Thyroid gland (tissue), 4 donors: Measurements from ENCODE around the gene GOLT1B. TPM values are rescaled to one million over a fixed set of nuclear protein-coding genes. Genes with fewer than 3 reads are reported as not detected.

Source experiments
- DNase-seq, 2 donors: peaks; one replicate each; pipeline ENCODE4 v3.0.0-alpha.2; 2019
- H3K27ac ChIP-seq, 3 donors: fragments of 200-600 bp; sonication (generic); 1 replicate in 2 of 3; 2 replicates in 1 of 3; pipeline ENCODE4 v1.5.1; 2016 to 2019; ENCODE audit warnings: mild to moderate bottlenecking in 1 of 3, moderate library complexity in 1 of 3
- H3K27me3 ChIP-seq: fragments of 200-600 bp; sonication (generic); one replicate; pipeline ENCODE4 v1.5.1; 2019
- H3K36me3 ChIP-seq, 2 donors: fragments of 200-600 bp; sonication (generic); one replicate each; pipeline ENCODE4 v1.5.1; 2016 to 2019
- H3K4me1 ChIP-seq, 2 donors: fragments of 200-600 bp; sonication (generic); one replicate each; pipeline ENCODE4 v1.5.1; 2017 to 2019
- H3K4me3 ChIP-seq, 3 donors: fragments of 200-600 bp; sonication (generic); replicated peaks in 1 of 3; 1 replicate in 2 of 3; 2 replicates in 1 of 3; pipeline ENCODE4 v1.5.1; 2016; ENCODE audit warnings: mild to moderate bottlenecking in 1 of 3
- H3K9me3 ChIP-seq: fragments of 200-600 bp; sonication (generic); one replicate; pipeline ENCODE4 v1.5.1; 2017
- POLR2A ChIP-seq, 2 donors: fragments of 450-650 bp; IDR thresholded peaks; one replicate each; pipeline ENCODE4 v1.6.1; 2017; ENCODE audit warnings: antibody characterized with exemption in 2 of 2, mild to moderate bottlenecking in 2 of 2, moderate library complexity in 1 of 2
- WGBS, 2 donors: methylation state at CpG; one replicate each; pipeline ENCODE4 v1.1.5; 2017; 5-methylcytosine and 5-hydroxymethylcytosine counted together
- intact Hi-C: fragments of 100-400 bp; cut with DNase I; formaldehyde crosslinking; loops from one replicate; pipeline ENCODE4 v1.15.1; 2023
- total RNA-seq, 4 donors: library from RNA; depleted of rRNA; stranded (reverse); fragments of >200 nt; gene quantifications; one replicate each; pipeline ENCODE4 v1.2.3, GENCODE V29; 2016
- TF ChIP-seq, protein P1 (sequence below), 6 experiments: fragments of 200-600 bp in 3 of 6; fragments of 450-650 bp in 3 of 6; sonication (generic) in 3 of 6; IDR thresholded peaks; one replicate each; pipeline ENCODE4 v1.5.1; 2016 to 2019; ENCODE audit warnings: antibody characterized with exemption in 6 of 6, mild to moderate bottlenecking in 2 of 6, inconsistent platforms in 1 of 6, moderate library complexity in 1 of 6

Gene GOLT1B
- total RNA-seq, 4 donors from 2014 or later, result 22.5 to 108 (median 40.1) TPM

GRCh38 chr12:21483531-21483930 is 18.1 kb upstream of the GOLT1B start:
- TF ChIP-seq, protein P1, sequence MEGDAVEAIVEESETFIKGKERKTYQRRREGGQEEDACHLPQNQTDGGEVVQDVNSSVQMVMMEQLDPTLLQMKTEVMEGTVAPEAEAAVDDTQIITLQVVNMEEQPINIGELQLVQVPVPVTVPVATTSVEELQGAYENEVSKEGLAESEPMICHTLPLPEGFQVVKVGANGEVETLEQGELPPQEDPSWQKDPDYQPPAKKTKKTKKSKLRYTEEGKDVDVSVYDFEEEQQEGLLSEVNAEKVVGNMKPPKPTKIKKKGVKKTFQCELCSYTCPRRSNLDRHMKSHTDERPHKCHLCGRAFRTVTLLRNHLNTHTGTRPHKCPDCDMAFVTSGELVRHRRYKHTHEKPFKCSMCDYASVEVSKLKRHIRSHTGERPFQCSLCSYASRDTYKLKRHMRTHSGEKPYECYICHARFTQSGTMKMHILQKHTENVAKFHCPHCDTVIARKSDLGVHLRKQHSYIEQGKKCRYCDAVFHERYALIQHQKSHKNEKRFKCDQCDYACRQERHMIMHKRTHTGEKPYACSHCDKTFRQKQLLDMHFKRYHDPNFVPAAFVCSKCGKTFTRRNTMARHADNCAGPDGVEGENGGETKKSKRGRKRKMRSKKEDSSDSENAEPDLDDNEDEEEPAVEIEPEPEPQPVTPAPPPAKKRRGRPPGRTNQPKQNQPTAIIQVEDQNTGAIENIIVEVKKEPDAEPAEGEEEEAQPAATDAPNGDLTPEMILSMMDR (IDR thresholded peaks at IDR 0.05), result no peak
- no peak for TF ChIP-seq POLR2A (IDR thresholded peaks at IDR 0.05)
- H3K36me3 ChIP-seq, result peaks cover 10 to 24% of the 10 kb centered on the region in 2 donors

DNA sequence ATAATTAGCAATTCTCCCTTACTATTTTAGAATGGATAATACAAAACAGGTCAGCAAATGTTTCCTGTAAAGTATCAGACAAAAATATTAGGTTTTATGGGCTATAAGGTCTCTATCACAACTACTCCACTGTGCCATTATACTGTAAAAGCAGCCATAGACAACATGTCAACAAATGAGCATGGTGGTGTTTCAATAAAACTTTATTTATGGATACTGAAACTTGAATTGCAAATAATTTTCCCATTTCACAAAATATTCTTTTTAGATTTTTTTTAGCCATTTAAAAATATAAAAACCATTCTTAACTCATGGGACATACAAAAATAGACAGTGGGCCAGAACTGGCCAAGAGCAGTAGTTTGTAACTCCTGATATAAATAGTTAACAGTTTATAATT is 15.6 kb upstream of the GOLT1B start:
- no peak for TF ChIP-seq POLR2A (IDR thresholded peaks at IDR 0.05)
- TF ChIP-seq, protein P1 (IDR thresholded peaks at IDR 0.05), result no peak

More at GRCh38 chr12:21483531-21483930, 18.1 kb upstream of the GOLT1B start:
- WGBS, 2 donors, result 90 to 94% methylated on average over 3 of the region's 3 CpGs
- no peaks in the 10 kb centered on the region for H3K4me1 ChIP-seq
- H3K9me3 ChIP-seq, result no peaks in the 10 kb centered on the region
- H3K4me3 ChIP-seq, result no peak overlapping the region
- DNase-seq, result no peak
- no peaks in the 10 kb centered on the region for H3K27me3 ChIP-seq
- no peak overlapping the region for H3K27ac ChIP-seq
- intact Hi-C loops, result no loop called here

GRCh38 chr12:21499765-21500164 is 1.8 kb upstream of the GOLT1B start:
- peaks cover 8 to 17% of the 10 kb centered on the region in 2 donors for H3K36me3 ChIP-seq
- WGBS, 2 donors, result 84 to 87% methylated on average over 2 of the region's 2 CpGs
- H3K9me3 ChIP-seq, result no peaks in the 10 kb centered on the region
- intact Hi-C loops, result no loop called here
- no peak for DNase-seq
- H3K4me1 ChIP-seq, result peaks cover 13 to 35% of the 10 kb centered on the region in 2 donors
- H3K4me3 ChIP-seq, result no peak overlapping the region
- no peak overlapping the region for H3K27ac ChIP-seq
- TF ChIP-seq, protein P1 (IDR thresholded peaks at IDR 0.05), result no peak
- TF ChIP-seq POLR2A (IDR thresholded peaks at IDR 0.05), result no peak
- no peaks in the 10 kb centered on the region for H3K27me3 ChIP-seq

More for the DNA sequence above, 15.6 kb upstream of the GOLT1B start:
- H3K9me3 ChIP-seq, result no peaks in the 10 kb centered on the region
- H3K4me3 ChIP-seq, result no peak overlapping the region
- H3K27ac ChIP-seq, result no peak overlapping the region
- peaks cover 10 to 16% of the 10 kb centered on the region in 2 donors for H3K36me3 ChIP-seq
- intact Hi-C loops, result no loop called here
- H3K4me1 ChIP-seq, result no peaks in the 10 kb centered on the region
- no peaks in the 10 kb centered on the region for H3K27me3 ChIP-seq
- no peak for DNase-seq

DNA sequence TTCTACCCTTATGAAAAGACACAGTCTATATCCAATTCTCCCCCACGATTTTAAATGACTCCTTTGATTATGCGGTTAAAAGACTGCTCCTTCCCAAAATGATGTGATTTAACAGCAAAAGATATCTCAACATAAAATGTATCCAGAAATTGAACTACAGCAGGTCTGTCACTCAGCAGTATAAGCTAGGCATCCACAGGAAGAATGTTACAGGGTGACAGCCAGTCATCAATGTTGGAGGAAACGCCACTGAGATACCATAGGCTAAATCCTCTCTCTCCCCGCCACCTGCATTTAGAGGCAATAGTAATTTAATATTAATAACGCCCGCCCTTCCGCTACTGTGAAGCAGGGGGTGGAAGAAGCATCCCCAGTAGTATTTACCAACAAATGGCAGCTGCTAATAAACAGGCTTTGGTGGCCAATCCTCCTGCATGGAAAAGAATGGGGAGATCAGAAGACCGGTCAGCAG is 767 bp upstream of the GOLT1B start:
- peaks cover 13 to 39% of the 10 kb centered on the region in 2 donors for H3K4me1 ChIP-seq
- intact Hi-C loops, result no loop called here
- 12 to 14% methylated on average over 8 of the region's 8 CpGs for WGBS, 2 donors
- H3K27ac ChIP-seq, result peak overlapping the region in 2 of 3 donors; percentile 46 to 51
- H3K27me3 ChIP-seq, result no peaks in the 10 kb centered on the region
- H3K9me3 ChIP-seq, result no peaks in the 10 kb centered on the region
- TF ChIP-seq, protein P1 (IDR thresholded peaks at IDR 0.05), result no peak
- TF ChIP-seq POLR2A (IDR thresholded peaks at IDR 0.05), result no peak
- H3K4me3 ChIP-seq, result peak overlapping the region; percentile 23 to 89 (median 36)
- peaks cover 8 to 17% of the 10 kb centered on the region in 2 donors for H3K36me3 ChIP-seq
- no peak for DNase-seq

DNA sequence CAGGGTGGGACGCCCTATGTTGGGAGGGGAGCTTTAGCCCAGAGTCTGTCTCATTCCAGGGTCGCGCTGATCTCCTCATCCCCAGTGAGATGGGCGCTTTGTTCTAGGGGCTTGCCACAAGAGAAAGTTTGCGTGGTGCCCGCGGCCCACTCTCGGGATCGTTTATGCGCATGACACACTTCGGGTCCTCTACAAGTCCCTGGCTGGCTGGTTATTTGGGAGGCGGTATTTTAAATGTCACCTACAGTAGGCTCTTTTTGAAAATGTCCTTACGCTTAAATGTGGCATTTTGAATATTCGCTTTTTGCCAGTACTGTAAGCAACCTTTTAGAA is 541 bp downstream of the GOLT1B start:
- peaks cover 0 to 11% of the 10 kb centered on the region in 2 donors for H3K36me3 ChIP-seq
- TF ChIP-seq, protein P1 (IDR thresholded peaks at IDR 0.05), result no peak
- no peak for TF ChIP-seq POLR2A (IDR thresholded peaks at IDR 0.05)
- H3K27me3 ChIP-seq, result no peaks in the 10 kb centered on the region
- DNase-seq, result peak; percentile 42 to 44
- peak overlapping the region; percentile 85 to 97 (median 89) for H3K4me3 ChIP-seq
- 0% methylated on average over 10 to 13 of the region's 14 CpGs for WGBS, 2 donors
- peak overlapping the region; percentile 58 to 78 (median 77) for H3K27ac ChIP-seq
- intact Hi-C loops, result no loop called here
- H3K4me1 ChIP-seq, result peaks cover 13 to 39% of the 10 kb centered on the region in 2 donors
- no peaks in the 10 kb centered on the region for H3K9me3 ChIP-seq
